Esophagus muscularis mucosa (tissue), 4 donors: ENCODE results near the gene TMEM271. TPM values are rescaled to one million over a fixed set of nuclear protein-coding genes. Genes with fewer than 3 reads are reported as not detected.

Experiments used
- DNase-seq: peaks from one replicate; pipeline ENCODE4 v3.0.0-alpha.2; 2017; ENCODE audit errors: extremely low spot score
- H3K27ac ChIP-seq, 4 donors: fragments of 200-600 bp; sonication (generic); replicated peaks in 1 of 4; 1 replicate in 3 of 4; 2 replicates in 1 of 4; pipeline ENCODE4 v1.5.1; 2016 to 2019; ENCODE audit warnings: mild to moderate bottlenecking in 1 of 4
- H3K27me3 ChIP-seq, 4 donors: fragments of 200-600 bp; sonication (generic); one replicate each; pipeline versions ENCODE4 v1.5.1 to v1.6.0; 2016 to 2019
- H3K36me3 ChIP-seq, 4 donors: fragments of 200-600 bp; sonication (generic); one replicate each; pipeline ENCODE4 v1.5.1; 2016 to 2019
- H3K4me1 ChIP-seq, 4 donors: fragments of 200-600 bp; sonication (generic); one replicate each; pipeline ENCODE4 v1.5.1; 2016 to 2019
- H3K4me3 ChIP-seq, 4 donors: fragments of 200-600 bp; sonication (generic); 1 replicate in 2 of 4; 2 replicates in 2 of 4; pipeline ENCODE4 v1.5.1; 2016 to 2019; ENCODE audit warnings: mild to moderate bottlenecking in 4 of 4, moderate library complexity in 1 of 4
- H3K9me3 ChIP-seq, 4 donors: fragments of 200-600 bp; sonication (generic); 1 replicate in 3 of 4; 2 replicates in 1 of 4; pipeline ENCODE4 v1.5.1; 2016 to 2019
- CTCF ChIP-seq, 3 experiments: fragments of 200-600 bp in 2 of 3; fragments of 450-650 bp in 1 of 3; sonication (generic) in 2 of 3; IDR thresholded peaks; one replicate each; pipeline ENCODE4 v1.5.1; 2017 to 2019; ENCODE audit warnings: antibody characterized with exemption in 3 of 3, mild to moderate bottlenecking in 2 of 3, moderate library complexity in 1 of 3
- EP300 ChIP-seq: sonication (generic); formaldehyde crosslinking; IDR thresholded peaks from one replicate; pipeline ENCODE4 v1.6.1; 2017; ENCODE audit warnings: antibody characterized with exemption
- POLR2A ChIP-seq: fragments of 450-650 bp; IDR thresholded peaks from one replicate; pipeline ENCODE4 v1.6.1; 2017; ENCODE audit warnings: antibody characterized with exemption, moderate library complexity, mild to moderate bottlenecking, low read depth
- POLR2AphosphoS5 ChIP-seq, 2 donors: sonication (generic); formaldehyde crosslinking; IDR thresholded peaks; one replicate each; pipeline ENCODE4 v1.6.1; 2017; ENCODE audit warnings: antibody characterized with exemption in 2 of 2
- WGBS: methylation state at CpG from one replicate; pipeline ENCODE4 v1.1.5; 2018; 5-methylcytosine and 5-hydroxymethylcytosine counted together
- intact Hi-C: fragments of 100-400 bp; cut with DNase I; formaldehyde crosslinking; loops from one replicate; pipeline ENCODE4 v1.15.1; 2023
- total RNA-seq, 4 donors: library from RNA; depleted of rRNA; stranded (reverse); fragments of >200 nt; gene quantifications; one replicate each; pipeline versions ENCODE4 v1.1.0 to v1.2.1, GENCODE V29; 2016

Gene TMEM271
- total RNA-seq, 4 donors from 2014 or later: 0.19 to 0.34 TPM; not detected in 2

- H3K36me3 ChIP-seq: no peaks in the 10 kb centered on the region
- H3K4me1 ChIP-seq: no peaks in the 10 kb centered on the region
- no peak for DNase-seq
- TF ChIP-seq POLR2A (no peak), EP300 (no peak), CTCF (IDR thresholded peaks at IDR 0.05) (no peak)
- H3K9me3 ChIP-seq: no peaks in the 10 kb centered on the region
- H3K27me3 ChIP-seq: peaks cover 0 to 12% (median 0%) of the 10 kb centered on the region in 4 donors
- WGBS: 37% methylated on average over 8 of the region's 8 CpGs
- intact Hi-C loops: no loop called here
- no peak overlapping the region for H3K4me3 ChIP-seq
- no peak overlapping the region for H3K27ac ChIP-seq
Measured at GRCh38 chr4:548976-549375, 27.1 kb downstream of the TMEM271 start.

- 74% methylated on average over 5 of the region's 5 CpGs for WGBS
- intact Hi-C loops: no loop called here
- H3K27me3 ChIP-seq: no peaks in the 10 kb centered on the region
- no peaks in the 10 kb centered on the region for H3K4me1 ChIP-seq
- no peaks in the 10 kb centered on the region for H3K36me3 ChIP-seq
- no peaks in the 10 kb centered on the region for H3K9me3 ChIP-seq
- H3K4me3 ChIP-seq: no peak overlapping the region
- no peak for DNase-seq
- TF ChIP-seq CTCF (IDR thresholded peaks at IDR 0.05) (no peak), EP300 (no peak), POLR2AphosphoS5 (IDR thresholded peaks at IDR 0.05) (no peak), POLR2A (no peak)
- no peak overlapping the region for H3K27ac ChIP-seq
Measured at GRCh38 chr4:545612-546011, 30.5 kb downstream of the TMEM271 start.

GRCh38 chr4:544386-545105, 31.5 kb downstream of the TMEM271 start:
- Histone ChIP-seq H3K9me3 (no peaks in the 10 kb centered on the region), H3K36me3 (peaks cover 0 to 6% (median 1%) of the 10 kb centered on the region in 4 donors), H3K4me1 (no peaks in the 10 kb centered on the region), H3K27me3 (no peaks in the 10 kb centered on the region), H3K4me3 (no peak overlapping the region), H3K27ac (no peak overlapping the region)
- 88% methylated on average over 8 of the region's 9 CpGs for WGBS
- DNase-seq: no peak
- intact Hi-C loops: no loop called here
- TF ChIP-seq POLR2A (no peak), EP300 (no peak), POLR2AphosphoS5 (IDR thresholded peaks at IDR 0.05) (no peak), CTCF (IDR thresholded peaks at IDR 0.05) (no peak)

GRCh38 chr4:541271-541670, 34.8 kb downstream of the TMEM271 start:
- no peaks in the 10 kb centered on the region for H3K27me3 ChIP-seq
- 79% methylated on average over 3 of the region's 3 CpGs for WGBS
- H3K36me3 ChIP-seq: peaks cover 15 to 31% (median 25%) of the 10 kb centered on the region in 4 donors
- no peak overlapping the region for H3K27ac ChIP-seq
- no peak for DNase-seq
- intact Hi-C loops: no loop called here
- TF ChIP-seq EP300 (no peak), CTCF (IDR thresholded peaks at IDR 0.05) (no peak)
- no peaks in the 10 kb centered on the region for H3K9me3 ChIP-seq
- H3K4me3 ChIP-seq: no peak overlapping the region
- H3K4me1 ChIP-seq: no peaks in the 10 kb centered on the region
